Stimulated activated CD4-positive, alpha-beta T cell treated with anti-CD3 and anti-CD28 coated beads, Interleukin-2, amount 100 ng/mL, for 24 hours (primary cell): Measurements from ENCODE around the gene PROM1.

Experiments used
- DNase-seq, 2 donors: peaks; one replicate each; pipeline ENCODE4 v3.0.0-alpha.2; 2020

PROM1 gene

GRCh38 chr4:16106956-16107355 lies 23.1 kb upstream of the PROM1 start:
- no peak for DNase-seq

DNA sequence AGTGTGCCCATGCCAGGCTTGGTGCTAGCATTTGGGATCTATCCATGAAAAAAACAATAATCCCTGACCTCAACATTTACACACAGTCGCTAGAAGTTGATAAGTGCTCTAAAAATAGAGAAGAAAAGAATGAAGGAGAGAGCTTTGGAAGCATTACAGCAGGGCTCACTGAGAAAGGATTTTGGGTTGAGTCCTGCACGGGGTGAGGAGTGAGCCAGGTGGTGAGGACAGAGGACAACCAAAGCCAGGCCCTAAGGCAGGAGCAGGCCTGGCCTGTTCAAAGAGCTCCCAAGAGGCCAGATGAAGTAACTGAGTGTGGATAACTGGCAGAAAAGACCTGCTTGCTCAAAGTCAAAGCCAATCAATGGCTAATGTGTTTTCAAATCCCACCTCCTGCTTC lies 20.7 kb upstream of the PROM1 start:
- DNase-seq = no peak

GRCh38 chr4:16102356-16102755 lies 18.5 kb upstream of the PROM1 start:
- no peak for DNase-seq

DNA sequence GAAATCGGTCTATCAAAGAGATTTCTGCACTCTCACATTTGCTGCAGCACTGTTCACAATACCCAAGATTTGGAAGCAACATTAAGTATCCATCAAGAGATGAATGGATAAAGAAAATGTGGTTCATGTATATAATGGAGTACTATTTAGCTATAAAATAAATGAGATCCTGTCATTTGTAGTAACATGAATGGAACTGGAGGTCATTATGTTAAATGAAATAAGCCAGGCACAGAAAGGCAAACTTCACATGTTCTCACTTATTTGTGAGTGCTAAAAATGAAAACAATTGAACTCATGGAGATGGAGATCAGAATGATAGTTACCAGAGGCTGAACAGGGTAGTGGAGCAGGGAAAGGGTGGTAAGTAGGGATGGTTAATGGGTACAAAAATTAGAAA lies 17.0 kb upstream of the PROM1 start:
- DNase-seq = no peak

GRCh38 chr4:16092682-16093319 lies 9.0 kb upstream of the PROM1 start:
- no peak for DNase-seq

DNA sequence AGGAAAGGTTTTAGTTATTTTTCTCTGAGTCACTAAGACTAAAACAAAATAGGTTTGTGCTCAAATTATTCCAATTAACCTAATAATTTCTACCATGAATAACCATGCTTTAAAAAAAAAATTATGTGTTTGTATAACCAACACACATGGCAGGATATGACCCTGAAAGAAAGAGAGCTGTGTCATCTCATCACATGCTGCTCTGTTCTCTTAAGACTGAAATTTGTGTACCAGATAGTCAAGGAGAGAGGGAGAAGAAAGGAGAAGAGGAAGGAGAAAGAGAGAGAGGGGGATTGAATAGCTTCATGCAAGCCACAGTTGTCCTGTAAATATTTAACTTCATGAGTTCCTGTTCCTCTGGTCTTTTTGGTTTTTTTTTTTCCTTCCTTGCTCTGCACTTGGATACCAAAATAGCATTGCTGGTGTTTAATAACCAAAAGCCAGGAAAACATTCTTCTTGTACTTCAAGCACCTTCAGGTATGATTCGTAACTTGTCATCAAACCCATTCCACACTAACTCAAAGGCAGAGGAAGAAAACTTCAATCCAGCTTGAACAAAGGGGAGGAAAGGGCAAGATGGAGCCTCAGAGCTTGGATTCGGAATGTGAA lies 6.4 kb upstream of the PROM1 start:
- DNase-seq = no peak

DNA sequence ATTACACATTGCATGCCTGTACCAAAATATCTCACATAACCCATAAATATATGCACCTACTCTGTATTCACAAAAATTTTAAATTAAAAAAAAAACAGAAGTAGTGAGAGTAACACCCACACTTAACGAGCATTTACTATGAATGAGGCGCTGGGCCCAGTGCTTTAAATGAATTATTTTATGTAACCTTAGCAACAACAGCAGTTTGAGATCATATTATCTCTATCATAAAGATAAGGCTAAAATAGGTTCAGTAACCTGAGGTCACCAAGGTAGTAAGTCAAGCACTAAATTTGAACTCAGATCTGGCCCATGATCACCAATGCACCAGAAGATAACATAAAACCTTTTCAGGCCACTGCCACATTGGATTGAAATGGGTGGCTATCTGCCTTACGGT lies 5.3 kb upstream of the PROM1 start:
- DNase-seq = no peak

DNA sequence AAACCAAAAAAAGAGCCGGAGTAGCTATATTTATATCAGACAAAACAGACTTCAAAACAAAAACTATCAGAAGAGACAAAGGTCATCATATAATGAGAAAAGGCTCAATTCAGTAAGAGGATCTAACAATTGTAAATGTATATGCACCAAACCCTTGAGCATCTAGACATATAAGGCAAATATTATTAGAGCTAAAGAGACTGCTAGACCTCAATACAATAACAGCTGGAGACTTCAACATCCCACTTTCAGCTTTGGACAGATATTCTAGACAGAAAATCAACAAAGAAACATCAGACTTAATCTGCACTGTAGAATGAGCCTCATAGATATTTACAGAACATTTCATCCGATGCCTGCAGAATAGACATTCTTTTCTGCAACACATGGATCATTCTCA lies 4.8 kb upstream of the PROM1 start:
- no peak for DNase-seq

DNA sequence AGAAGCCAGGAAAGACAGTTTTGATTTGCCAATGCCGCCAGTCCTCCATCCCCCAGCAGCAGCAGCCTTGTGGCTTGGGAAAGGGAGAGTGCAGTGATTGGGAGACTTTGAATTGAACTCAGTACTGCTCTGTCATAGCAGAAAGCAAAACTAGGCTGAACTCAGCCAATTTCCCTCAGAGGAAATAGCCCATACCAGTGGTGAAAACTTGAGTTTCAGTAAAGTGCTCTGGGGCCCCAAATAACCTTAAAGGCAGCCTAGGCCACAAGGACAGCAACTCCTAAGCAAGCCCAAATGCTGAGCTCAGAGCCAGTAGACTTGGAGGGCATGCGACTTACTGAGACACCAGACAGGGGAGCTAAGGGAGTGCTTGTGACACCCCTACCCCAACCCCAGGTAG lies 2.0 kb upstream of the PROM1 start:
- no peak for DNase-seq

DNA sequence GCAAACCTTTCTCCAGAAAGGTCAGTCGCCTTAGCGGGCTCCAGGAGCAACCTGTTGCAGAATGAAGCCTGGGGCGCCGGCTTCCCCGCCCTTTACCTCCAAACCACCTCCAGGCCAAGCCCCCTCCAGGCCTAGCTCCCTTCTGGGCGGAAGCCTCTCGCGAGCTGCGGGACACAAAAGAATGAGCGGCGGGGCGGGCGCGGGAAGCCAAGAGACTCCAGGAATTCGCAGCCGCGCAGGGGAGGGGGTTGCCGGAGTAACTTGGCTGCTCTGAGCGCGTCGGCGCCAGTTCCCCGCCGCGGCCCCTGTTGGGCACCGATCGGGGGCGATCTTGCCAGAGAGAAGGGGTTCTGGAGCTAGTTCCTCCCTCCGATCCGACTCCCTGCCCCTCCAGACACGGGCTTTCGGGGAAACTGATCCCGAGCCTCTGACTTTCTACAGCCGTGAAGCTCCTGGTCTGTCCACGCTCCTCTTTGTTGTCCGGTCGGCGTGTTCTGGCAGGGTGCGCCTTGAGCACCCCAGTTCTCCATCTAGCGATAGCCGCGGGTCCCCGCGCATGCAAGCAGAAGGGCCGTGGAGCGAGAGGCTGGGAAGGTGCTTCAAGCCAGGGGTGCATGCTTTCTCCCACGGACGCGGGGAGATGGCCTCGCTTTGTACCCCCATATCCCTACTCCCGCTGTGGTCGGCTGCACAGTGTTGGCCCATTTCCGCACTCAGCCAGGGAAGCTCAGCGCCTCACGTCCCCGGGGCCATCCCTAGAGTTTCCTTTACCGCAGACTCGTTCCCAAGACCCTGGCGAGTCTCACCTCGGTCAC lies 1.2 kb downstream of the PROM1 start:
- peak in 1 of 2 donors; percentile 34 for DNase-seq

GRCh38 chr4:16082041-16082425 lies 1.8 kb downstream of the PROM1 start:
- DNase-seq = no peak

- DNase-seq = no peak
Measured at GRCh38 chr4:16079046-16079445, 4.8 kb downstream of the PROM1 start.

DNA sequence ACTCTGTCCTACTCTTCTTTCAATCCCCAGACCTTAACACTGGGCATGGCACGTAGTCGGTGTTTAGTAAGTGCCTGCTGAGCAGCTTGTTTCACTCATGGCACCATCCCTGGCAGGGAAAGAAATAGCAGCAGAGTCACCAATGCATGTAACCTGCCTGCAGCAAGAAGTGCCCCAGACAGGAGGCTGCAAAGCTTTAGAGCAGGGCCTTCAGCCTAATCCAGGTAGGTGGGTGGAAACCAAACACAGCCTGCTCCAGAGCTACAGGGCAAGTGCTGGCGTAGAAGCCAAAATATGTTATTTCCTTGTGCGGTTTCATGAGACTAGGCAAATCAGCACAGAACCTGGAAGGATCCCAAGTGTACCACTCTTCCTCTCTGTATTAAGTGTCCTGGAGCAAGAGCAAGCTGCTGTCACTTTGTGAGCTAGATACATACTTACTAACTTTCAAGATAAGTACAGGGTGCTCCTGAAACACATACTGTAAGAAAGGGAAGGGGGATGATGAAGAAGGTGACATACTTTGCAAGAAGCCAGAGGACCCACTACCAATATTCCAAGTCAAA lies 5.5 kb downstream of the PROM1 start:
- no peak for DNase-seq

- DNase-seq = no peak
Measured at GRCh38 chr4:16077786-16078185, 6.0 kb downstream of the PROM1 start.

DNA sequence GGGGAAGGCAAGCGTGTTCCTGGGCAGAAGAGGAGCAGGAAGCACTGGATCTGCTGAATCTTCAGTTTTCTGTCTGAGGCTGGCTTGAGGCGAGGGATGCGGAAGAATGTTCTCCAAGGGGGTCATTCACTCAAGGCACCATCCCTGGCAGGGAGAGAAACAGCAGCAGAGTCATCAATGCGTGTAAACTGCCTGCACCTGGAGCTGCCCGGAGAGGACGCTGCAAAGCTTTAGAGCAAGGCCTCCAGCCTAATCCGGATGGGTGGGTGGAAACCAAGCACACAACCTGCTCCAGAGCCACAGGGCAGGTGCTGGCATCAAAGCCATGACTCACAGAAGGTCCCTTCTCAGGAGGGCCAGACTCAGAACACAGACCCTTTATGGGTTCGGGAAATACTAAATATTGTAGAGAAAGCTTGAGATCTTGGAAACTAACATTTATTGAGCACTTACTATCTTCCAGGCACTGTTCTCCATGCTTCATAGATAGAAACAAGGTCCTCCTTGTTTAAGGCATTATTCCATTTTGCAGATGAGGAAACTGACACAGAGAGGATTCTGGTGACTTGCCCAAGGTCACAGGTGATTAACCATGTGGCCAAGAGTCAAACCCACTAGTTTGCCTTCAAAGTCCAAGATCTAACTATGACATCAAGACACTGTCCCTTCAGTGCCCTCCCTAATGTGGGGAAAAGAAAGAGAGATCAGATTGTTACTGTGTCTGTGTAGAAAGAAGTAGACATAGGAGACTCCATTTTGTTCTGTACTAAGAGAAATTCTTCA lies 7.7 kb downstream of the PROM1 start:
- DNase-seq = no peak

DNA sequence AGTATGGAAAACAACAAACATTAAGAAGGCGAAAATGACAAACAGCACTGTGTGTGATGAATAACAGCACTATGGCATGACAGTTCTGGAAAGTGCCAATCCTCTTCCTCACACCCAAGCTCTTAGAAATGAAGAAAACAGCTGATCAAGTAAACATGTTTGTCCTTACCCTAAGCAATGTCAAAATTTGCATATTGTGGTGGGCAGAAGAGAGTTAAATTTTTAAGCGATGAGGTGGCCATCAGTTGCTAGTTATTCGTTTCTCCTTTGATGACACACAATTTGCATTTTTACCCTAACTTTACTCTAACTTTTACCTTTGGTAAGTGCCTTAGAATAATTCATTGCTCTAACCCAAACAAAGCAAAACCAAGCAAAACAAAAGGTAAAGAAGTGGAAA lies 8.8 kb downstream of the PROM1 start:
- DNase-seq = no peak

DNA sequence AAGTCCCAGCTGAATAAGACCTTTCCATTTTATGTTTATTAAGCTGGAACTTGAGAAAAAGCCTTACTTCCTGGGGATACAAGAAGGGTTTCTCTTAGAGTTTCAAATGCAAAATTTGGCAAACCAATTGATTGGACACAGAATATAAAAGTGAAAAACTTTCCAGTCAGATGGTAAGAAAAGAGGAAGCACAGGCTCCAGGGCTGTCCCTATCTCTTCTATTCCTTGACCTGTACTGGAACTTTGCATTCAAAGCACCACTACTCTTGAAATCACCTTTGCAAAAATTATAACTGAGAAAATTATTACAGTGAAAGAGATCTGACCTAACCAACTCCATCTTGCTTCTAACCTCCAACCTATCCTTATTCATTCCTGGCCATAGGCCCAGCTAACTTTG lies 11.7 kb downstream of the PROM1 start:
- no peak for DNase-seq

GRCh38 chr4:16070203-16070602 lies 13.6 kb downstream of the PROM1 start:
- DNase-seq = no peak

DNA sequence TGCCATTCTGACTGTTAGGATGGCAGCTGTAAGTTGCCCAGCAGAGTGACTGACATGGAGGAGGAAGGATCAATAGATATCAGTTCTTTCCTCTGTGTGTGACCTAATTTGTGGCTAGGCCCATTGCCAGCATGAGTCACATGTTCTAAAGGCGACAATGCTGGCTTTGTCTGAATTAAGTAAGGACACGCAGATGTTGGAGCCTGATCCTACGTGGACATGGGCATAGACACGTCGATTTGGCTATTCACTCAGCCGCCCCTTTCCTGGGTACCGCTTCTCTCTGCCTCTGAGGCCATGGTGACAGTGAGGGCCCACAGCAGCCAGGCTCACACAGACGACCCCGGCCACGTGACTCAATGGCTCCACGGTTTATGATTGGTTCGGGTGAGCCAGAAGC lies 16.3 kb downstream of the PROM1 start:
- no peak for DNase-seq

GRCh38 chr4:16066586-16067128 lies 17.2 kb downstream of the PROM1 start:
- DNase-seq = no peak

DNA sequence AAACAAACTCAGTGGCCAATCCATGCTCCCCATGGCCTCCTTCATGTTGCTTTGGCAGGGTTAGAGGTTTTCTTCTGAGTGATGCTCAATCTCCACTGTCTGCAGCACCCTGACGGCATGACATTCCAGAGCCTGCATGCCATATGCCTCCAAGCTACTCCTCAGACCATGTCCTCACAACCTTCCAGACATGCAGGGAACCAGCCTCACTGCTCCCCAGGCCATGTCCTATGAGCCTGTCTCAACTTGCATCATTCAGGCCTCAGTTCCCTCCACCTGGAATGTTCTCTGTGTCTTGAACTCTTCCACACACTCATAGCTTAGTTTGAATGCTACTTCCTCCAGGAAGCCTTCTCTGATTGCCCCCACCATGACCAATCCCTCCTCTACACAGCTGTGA lies 18.8 kb downstream of the PROM1 start:
- DNase-seq = no peak

DNA sequence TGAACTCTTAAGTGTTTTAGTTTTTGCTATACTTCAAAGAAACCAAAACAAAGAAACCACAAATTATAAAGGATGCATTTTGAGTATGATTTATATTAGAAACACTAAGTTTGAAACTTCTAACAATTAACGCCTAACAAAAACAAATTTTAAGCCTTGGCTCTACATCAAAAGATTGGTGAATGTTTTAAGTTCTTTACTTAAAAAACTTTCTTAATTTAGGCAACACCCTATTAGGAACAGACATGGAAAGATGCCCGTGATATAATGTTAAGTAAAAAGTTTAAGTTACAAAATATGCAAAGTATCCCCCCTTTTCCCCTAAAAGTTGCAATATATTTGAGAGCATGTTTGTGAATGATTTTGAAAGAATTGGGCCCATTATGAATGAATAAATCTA lies 21.2 kb downstream of the PROM1 start:
- no peak for DNase-seq
